GM21737 (cell line): ENCODE data around the gene CCDC86.

Experiments
- ATAC-seq: cut with Tn5 transposase; IDR thresholded peaks from one replicate; pipeline ENCODE4 v1.9.1; 2021; ENCODE audit warnings: mild to moderate bottlenecking, moderate library complexity; ENCODE audit not compliant: unreplicated experiment

CCDC86 gene

GRCh38 chr11:60852117-60852981 lies 10.4 kb downstream of the CCDC86 start:
- ATAC-seq, result no peak

- ATAC-seq, result no peak
Measured at GRCh38 chr11:60852982-60853950, 11.4 kb downstream of the CCDC86 start.

- no peak for ATAC-seq
Measured at GRCh38 chr11:60854140-60854846, 12.4 kb downstream of the CCDC86 start.

- ATAC-seq, result no peak
Measured at GRCh38 chr11:60854847-60855725, 13.2 kb downstream of the CCDC86 start.

- ATAC-seq, result no peak
Measured at GRCh38 chr11:60855726-60856633, 14.1 kb downstream of the CCDC86 start, which contains the start of gene PTGDR2. Gene PTGDR2 (minus strand): TSS chr11:60855950. CDS start chr11:60853722, 2,228 bp downstream.

GRCh38 chr11:60857378-60858232 lies 15.7 kb downstream of the CCDC86 start:
- no peak for ATAC-seq

GRCh38 chr11:60858236-60858635 lies 16.3 kb downstream of the CCDC86 start:
- ATAC-seq, result no peak

- ATAC-seq, result no peak
Measured at GRCh38 chr11:60858731-60859464, 17.0 kb downstream of the CCDC86 start.

- ATAC-seq, result no peak
Measured at GRCh38 chr11:60859616-60860250, 17.8 kb downstream of the CCDC86 start.

GRCh38 chr11:60860943-60861342 lies 19.0 kb downstream of the CCDC86 start:
- no peak for ATAC-seq

- no peak for ATAC-seq
Measured at GRCh38 chr11:60862171-60862570, 20.3 kb downstream of the CCDC86 start.

GRCh38 chr11:60863550-60864521 lies 21.9 kb downstream of the CCDC86 start:
- ATAC-seq, result no peak

- ATAC-seq, result no peak
Measured at GRCh38 chr11:60864856-60865513, 23.1 kb downstream of the CCDC86 start.

- no peak for ATAC-seq
Measured at GRCh38 chr11:60866911-60867870, 25.3 kb downstream of the CCDC86 start, which contains the start of gene ZP1. Gene ZP1 (plus strand): TSS chr11:60867542. CDS start chr11:60867562, 20 bp downstream.
